GM21381 (cell line): ENCODE data around the gene ARVCF.
"Not testable (repeated sequence)": the region's sequence is repeated elsewhere in the genome, so short reads cannot be mapped to it uniquely, and the experiment has no call there.

ENCODE experiments used
- ATAC-seq: cut with Tn5 transposase; IDR thresholded peaks from one replicate; pipeline ENCODE4 v1.9.1; 2021; ENCODE audit warnings: mild to moderate bottlenecking, moderate library complexity; ENCODE audit not compliant: unreplicated experiment

The ARVCF gene

DNA sequence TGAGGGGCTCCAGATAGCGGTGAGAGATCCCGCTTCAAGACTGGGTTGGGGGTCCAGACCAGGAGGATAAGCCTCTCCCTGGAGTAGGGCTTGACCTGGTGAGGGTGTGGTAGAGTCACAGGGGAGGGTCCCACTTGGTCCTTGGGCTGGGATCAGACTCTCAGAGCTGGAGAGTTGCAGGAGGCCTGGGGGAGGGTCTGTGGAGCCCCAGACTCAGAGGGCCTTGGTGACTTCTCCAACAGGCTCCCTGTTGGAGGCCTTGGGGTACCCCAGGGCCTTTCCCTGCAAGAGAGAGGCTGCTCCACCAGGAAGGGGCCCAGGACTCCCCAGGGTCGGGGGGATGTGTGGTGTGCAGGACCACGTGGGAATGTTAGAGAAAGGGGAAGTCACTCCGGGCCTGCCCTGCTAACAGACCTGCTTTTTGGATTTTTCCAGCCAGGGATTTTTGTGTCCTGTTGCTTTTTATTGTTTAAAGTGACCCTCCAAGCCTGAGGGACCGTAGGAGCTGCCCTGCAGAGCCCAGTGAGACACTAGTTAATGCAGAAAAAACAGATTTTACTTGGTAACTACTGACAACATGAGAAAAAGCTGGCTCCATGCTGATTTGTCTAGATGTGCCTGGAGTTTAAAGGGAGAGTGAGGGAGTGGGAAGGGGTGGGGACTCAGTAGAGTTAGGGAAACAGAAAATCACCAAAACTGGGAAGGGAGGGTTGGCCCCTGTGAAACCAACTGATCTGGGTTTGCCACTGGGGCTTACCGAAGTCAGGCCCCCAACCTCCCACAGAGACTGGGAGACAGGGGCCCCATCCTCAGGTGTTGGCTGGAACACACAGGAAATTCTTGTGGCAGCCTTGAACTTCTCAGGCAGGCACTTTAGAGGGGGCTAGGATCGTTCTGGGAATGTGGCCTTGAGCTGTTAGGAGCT is 74.2 kb downstream of the ARVCF start:
- ATAC-seq, result no peak

DNA sequence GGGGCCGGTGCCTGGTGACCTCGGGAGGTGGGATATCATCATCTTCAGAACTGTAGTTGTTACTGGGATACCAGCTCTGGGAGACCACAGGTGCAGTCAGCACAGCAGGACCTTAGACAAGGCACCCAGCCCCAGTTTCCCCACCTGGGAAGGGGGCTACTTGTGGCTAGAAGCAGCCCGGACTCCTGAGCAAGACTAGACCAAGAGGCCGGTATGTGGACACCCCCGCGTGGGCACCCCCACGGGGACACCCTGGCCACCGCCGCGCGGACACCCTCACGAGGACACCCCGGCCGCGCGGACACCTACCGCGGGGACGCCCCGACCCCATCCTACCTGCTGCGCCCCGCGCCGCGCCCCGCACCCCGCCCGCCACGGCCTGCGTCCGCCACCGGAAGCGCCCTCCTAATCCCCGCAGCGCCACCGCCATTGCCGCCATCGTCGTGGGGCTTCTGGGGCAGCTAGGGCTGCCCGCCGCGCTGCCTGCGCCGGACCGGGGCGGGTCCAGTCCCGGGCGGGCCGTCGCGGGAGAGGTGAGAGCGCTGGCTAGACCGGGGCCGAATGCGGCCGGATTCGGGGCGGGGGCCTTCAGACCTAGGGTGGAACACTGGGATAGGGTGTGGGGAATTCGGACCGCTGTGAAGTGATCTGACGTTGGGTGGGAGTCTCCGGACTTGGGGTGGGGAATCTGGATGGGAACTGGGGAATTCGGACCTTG is 75.1 kb downstream of the ARVCF start, which contains the start of the genes COMT and TXNRD2:
TSS of gene COMT (plus strand) at position 408 of the 718 bp plus-strand sequence. CDS start 20,755 bp downstream, outside the sequence.
TSS of gene TXNRD2 (minus strand) at position 454 of the 718 bp plus-strand sequence. CDS start at position 439, 15 bp downstream.
- ATAC-seq, result no peak

DNA sequence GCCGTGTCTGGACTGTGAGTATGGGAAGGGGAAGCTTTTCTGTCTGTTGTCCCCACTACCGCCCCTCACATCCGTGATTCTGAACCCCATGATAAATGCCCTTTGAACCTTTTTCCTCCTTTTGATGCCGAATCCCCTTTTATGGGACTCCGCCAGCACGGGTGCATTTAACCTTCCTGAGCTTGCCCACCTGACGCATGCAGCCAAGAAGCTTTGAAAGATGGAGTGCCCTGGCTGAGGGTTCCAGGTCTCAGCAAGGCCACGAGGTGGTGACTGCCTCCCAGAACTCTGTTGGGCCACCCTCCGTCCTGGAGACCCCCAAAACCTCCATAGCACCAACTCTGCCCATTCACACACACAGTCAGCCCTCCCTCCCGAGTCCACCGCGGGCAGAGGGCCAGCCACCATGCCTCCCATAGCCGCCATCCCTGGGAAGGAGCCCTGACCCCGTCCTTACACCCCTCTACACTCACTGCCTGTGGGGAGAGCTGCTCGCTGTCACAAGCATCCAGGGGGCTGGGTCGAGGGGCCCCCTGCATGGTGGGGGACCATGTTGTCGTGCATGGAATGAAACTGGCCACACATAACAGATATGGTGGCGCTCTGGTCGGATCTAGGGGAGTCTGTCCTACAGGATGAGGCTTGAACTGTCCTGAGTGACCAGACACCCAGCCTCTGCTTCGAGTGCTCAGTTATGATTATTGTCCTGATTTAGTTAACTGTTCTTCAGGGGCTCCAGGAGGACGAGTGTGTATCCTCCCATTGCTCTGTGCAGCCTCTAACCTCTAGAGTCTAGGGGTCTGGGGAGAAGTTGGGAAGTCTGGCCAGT is 75.9 kb downstream of the ARVCF start:
- ATAC-seq, result no peak

DNA sequence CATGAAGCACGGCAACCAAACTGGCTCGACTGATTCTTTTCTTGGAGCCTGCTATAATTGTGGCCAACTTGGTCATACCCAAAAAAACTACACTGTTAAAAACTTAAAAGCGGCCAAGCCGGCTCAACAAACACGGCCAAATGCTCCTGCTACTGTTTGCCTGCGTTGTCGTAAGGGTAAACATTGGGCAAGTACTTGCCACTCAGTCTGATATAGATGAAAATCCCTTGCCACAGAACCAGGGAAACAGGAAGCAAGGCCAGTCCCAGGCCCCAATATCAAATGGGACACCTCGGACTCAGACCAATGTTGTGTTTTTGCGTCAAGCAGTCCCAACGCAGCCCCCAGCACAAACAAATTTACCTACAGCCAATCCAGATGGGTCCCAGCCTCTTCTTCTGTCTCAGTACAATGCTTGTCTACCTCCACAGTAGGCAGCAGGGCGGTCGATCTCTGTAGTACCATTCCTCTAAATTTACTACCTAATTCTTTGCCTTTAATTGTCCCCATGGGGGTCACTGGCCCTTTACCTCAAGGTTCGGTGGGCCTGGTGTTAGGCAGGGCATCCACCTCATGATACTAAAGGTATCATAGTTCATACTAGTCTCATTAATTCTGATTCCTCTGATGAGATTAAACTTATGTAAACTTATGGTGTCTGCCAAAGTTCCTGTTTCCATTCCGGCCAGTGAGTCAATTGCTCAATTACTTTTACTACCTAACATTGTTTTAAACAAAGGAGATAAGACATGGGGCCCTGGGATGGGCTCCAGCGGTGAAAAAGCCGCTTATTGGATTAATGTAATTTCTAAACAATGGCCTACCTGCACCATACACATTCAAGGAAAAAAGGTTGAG is 78.8 kb downstream of the ARVCF start:
- no peak for ATAC-seq

DNA sequence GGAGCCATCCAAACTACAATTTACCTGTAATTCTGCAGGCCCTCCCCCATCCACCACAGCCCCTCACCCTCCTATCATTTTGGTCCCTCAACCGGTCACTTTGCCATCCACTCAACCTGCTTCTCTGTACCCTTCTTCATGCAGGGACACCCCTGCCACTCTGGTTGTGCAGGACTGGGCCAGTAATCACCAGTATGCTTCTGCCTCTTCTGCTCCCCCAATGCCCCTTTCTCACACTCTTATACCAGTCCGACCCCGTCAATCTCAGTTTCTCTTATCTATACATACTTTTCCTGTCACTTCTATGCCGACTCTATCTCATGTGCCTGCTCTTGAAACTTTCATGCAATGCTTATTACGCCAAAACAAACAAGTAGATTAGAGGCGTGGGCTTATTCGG is 80.1 kb downstream of the ARVCF start:
- ATAC-seq, result no peak

DNA sequence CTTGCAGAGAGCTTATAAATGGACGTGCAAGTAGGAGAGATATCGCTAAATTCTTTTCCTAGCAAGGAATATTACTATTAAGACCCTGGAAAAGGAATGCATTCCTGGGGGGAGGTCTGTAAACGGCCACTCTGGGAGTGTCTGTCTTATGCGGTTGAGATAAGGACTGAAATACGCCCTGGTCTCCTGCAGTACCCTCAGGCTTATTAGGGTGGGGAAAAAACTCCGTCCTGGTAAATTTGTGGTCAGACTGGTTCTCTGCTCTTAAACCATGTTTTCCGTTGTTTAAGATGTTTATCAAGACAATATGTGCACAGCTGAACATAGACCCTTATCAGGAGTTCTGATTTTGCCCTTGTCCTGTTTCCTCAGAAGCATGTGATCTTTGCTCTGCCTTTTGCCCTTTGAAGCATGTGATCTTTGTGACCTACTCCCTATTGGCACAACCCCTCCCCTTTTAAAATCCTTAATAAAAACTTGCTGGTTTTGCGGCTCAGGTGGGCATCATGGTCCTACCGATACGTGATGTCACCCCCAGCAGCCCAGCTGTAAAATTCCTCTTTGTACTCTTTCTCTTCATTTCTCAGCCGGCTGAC is 81.4 kb downstream of the ARVCF start:
- ATAC-seq, result not testable (repeated sequence)

DNA sequence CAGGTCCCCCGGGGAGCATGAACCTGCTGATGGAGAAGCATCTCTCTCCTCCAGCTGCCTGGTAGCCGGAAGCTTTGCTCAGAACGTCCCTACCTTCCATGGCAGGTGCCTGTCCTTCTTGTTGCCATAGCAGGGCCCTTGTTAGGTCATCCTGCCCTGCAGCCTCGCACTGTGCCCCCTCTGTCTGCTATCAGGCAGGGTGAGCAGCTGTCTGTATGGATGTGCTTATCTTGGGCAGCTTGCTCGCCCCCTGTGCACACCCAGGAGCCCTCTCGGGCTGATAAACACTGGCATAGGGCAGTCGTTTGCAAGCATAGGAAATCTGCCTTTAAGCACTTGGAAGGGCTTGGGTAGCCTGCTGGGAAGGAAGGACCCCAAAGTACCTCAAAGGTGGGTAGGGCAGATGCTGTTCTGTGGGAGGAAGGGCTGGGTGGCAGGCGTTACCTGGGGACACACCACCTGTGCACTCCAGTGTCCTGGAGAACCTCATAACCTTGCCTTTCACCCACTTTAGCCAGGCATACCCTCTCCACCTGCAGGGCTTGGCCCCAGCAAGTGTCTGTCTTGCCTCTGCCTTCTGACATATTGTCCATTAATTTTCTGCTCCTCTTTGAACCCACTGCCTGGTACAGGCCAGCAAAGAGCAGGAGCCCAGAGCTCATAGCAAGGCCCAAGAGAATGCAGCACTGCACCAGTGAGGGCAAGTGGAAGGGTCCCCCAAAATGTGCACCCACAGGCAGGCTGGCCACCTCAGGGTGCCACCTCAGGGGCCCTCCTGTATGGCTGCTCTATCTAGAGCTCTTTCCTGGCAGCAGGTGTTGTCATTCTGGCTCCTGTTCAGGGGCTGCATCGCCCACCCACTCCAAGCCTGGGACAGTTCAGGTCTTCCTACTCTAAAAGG is 83.0 kb downstream of the ARVCF start:
- no peak for ATAC-seq

DNA sequence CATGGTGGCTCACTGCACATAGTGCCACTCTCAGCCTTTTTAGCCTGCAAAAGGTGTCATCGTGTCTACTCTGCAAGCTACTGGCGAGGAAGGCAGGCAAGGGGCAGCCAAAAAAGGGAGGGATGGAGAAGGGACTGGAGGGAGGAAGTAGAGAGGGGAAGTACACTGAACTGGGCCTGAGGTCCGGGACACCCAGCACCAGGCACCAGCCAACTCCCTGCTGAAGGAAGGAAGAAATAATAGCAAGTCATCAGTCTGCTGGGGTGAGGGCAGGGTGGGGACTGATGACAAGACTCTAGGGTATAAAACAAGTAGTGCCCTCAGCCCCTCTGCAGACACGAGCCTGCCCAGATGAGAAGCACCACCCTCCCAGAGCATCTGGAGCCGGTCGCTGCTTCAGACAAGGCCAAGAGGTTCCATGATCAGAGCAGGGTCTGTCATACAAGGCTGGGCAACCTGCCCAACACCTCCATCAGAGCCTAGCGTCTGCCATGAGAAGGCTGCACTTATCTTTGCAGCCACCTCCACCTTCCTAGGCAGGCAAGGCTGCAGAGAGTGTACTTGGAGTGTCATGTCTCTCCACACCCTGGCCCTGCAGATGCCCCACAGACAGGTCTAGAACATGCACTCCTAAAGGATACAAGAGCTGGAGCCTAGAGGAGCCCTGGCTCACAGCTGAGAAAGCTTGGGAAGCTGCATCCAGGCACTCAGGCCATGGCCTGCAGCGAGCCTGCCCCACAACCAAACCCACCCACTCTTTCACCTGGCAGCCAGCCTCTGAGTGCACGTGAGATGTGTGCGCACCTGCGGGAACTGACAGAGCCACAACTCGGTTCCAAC is 84.0 kb downstream of the ARVCF start:
- ATAC-seq, result no peak

DNA sequence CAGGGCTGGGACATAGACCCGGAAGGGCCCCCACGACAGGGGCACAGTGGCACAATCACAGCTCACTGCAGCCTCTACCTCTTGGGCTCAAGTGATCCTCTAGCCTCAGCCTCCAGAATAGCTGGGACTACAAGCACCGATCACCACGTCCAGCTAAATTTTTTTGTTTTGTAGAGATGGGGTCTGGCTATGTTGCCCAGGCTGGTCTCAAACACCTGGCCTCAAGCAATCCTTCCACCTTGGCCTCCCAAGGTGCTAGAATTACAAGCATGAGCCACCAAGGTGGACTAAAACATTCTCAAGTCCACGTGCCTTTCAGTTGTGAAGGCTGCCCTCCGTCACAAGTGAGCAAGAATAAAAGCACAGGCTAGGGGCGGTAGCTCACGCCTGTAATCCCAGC is 85.1 kb downstream of the ARVCF start:
- no peak for ATAC-seq

DNA sequence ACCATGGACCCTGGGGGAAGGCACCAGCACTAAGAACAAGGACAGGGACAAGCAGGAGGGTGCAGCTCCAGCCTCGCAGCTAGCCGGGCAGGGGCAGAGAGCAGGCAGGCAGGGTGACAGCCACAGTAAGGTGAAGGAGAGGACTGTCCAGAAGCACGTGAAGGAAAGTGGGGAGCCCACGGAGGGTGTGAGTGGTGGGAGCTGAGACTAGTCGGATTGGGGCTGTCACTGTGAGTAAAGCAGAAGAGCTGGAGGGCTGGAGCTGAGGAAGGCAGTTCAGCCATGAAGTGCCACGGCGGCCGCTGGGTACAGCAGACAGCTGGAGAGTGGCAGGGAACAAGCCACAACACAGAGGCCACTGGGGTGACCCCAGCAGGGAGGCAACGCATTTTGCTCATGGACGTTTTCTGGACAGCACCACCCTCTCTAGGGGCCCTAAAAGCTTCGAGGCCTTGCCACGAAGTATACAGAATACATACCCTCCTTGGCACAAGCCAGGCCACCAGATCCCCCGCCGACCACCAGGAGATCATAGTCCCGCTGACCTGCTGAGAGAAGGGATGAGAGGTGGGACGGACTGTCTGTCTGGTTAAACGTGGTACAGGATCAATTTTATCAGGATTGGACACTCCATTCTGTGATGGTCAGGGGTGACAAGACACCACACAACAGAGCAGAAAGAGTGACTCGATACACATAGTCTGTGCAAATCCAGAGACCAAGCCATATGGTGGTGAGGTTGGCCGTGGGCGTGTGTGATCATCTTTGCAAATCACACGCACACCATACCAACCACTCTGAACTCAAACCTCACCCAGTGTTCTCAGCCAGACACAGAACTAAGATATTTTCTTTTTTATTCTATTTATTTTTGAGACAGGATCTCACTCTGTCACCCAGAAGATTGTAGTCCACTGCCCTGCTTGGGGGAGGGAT is 85.8 kb downstream of the ARVCF start:
- no peak for ATAC-seq

DNA sequence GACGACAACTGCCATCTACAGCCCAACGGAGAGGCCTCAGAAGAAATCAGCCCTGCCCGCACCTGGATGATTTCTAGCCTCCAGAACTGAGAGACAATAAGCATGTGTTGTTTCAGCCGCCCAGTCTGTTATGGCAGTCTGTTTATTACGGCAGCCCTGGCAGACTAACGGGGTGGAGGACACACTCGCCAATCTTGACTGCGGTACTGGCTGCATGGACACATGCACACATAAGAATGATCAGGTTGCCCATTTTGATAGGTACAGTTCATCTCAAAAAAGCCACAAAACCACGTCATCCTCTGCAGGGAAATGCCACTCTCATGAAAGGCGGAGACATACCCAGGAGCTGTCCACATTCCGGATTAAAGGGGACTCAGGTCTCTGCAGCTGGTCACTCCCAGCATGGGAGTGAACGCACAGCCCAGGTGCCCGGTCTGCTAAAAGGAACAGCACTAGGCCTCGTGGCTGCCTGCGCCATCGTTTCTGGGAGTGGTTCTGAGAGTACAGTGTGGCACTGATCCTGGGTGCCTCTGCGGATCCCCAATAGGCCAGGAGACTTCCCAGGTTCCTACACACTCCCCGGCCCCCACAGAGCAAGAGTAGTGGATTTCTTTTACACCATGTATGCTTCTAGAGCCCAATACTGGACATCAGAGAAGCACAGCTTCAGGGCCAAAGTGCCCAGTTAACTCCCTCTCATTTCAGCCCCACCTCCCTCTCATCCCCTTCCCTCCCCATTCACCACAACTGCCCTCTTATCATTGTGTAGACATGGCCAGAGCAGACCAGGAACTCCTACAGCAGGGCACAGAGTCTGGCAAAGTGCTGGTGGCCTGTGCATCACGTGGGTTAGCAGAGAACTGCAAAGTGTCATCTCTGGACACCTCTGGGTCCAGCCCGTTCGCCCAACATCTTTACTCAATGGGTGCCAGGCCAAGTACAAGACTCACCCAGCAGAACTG is 86.8 kb downstream of the ARVCF start:
- ATAC-seq, result no peak

DNA sequence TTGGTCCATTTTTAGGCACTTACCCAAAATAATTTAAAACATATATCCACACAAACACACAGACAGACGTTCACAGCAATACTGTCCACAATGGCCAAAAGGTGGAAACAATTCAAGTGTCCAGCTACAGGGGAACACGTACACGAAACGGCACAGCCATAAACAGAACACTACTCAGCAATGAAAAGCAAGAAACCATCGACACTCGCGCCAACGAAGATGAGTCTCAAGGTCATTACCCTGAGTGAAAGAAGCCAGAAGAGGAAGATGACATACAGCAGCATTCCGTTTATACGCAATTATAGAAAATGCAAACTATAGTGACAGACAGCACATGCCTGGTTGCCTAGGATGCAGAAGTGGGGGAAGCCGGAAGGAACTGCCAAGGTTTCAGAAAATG is 88.4 kb downstream of the ARVCF start:
- ATAC-seq, result no peak

DNA sequence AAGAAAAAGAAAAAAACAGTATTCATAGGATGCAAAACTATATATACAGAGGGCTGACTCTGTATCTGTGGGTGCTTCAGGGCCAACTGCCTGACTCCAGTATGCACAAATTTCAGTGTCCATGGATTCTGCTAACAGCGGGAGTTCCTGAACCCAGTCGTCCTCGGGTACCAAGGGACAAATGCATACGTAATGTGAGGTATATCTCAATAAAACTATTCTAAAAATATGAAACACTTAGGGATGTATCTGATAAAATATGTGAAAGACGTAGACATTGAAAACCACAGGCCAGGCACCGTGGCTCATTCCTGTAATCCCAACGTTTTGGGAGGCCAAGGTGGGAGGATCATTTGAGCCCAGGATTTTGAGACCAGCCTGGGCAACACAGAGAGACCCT is 88.9 kb downstream of the ARVCF start:
- ATAC-seq, result no peak

DNA sequence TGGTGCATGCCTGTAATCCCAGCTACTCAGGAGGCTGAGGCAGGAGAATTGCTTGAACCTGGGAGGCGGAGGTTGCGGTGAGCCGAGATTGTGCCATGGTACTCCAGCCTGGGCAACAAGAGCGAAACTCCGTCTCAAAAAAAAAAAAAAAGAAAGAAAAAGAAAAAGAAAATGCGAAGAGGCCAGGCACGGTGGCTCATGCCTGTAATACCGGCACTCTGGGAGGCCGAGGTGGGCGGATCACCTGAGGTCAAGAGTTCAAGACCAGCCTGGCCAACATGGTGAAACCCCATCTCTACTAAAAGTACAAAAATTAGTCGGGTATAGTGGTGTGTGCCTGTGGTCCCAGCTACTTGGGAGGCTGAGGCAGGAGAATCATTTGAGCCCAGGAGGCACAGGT is 90.6 kb downstream of the ARVCF start:
- ATAC-seq, result not testable (repeated sequence)

DNA sequence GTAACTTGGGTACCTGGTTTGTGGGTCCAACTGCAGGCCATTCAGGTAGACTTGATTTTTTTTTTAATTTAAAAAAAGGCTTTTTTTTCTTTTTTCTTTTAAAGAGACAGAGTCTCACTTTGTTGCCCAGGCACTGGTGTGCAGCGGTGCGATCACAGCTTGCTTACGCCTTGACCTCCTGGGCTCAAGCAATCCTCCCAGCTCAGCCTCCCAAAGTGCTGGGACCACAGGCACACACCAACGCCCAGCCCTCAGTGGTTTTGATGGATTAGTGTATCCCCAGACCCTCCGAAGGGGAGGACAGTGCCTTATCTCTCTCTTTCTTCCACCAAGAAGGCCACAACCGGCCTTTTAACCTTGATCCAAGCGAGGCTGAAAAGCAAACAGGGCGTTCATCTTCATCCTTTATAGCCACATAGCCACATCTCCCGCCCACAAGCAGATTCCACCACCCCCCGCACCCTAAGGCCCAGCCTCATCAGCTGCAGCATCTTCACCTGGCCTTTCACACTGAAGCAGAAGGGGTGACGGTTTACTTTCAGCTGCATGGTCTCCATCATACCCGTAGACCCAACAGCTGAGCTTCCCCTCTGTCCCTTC is 92.6 kb downstream of the ARVCF start:
- no peak for ATAC-seq
